IMR-90 (cell line): ENCODE results near the gene MALSU1. TPM values are rescaled to one million over a fixed set of nuclear protein-coding genes. Genes with fewer than 3 reads are reported as not detected.

Experiments
- ATAC-seq: fragments of 200-7000 bp; cut with Tn5 transposase; 2 replicates; pipeline ENCODE4 v1.9.1; 2020; ENCODE audit warnings: low read depth, mild to moderate bottlenecking, moderate library complexity
- BruUV-seq: library from RNA; stranded (reverse); fragments of 400-500 nt; replicated peaks from 2 replicates; lab custom pipeline; 2021; lab: Mats Ljungman, UMichigan
- CTCF ChIA-PET: fragments of 300-600 bp; formaldehyde crosslinking; extraction: SDS; loops from one replicate; lab custom pipeline; 2021; ENCODE audit warnings: antibody characterized with exemption; lab: Yijun Ruan, JAX
- POLR2A ChIA-PET: fragments of 300-600 bp; sonication (Branson Sonifier 250); formaldehyde crosslinking; loops from one replicate; lab custom pipeline; 2022; ENCODE audit warnings: antibody characterized with exemption; ENCODE audit not compliant: unreplicated experiment; lab: Charles Lee
- DNase-seq: peaks from one replicate; pipeline ENCODE4 v3.0.0; 2013
- H2AFZ ChIP-seq: replicated peaks from 2 replicates; pipeline ENCODE3; 2013; ENCODE audit warnings: low read length, mild to moderate bottlenecking; ENCODE audit not compliant: poor library complexity
- H2AK5ac ChIP-seq: 2 replicates; pipeline ENCODE4 v1.6.1; 2013; ENCODE audit warnings: low read depth, low read length, inconsistent platforms
- H2AK9ac ChIP-seq: replicated peaks from 2 replicates; pipeline ENCODE3; 2013; ENCODE audit warnings: mild to moderate bottlenecking, low read depth, low read length, moderate library complexity; ENCODE audit not compliant: poor library complexity
- H2BK120ac ChIP-seq: 2 replicates; pipeline ENCODE4 v1.6.1; 2013; ENCODE audit warnings: low read depth, low read length, inconsistent platforms
- H2BK15ac ChIP-seq: 3 replicates; pipeline ENCODE4 v1.6.1; 2013; ENCODE audit warnings: low read depth, low read length, inconsistent platforms
- H2BK20ac ChIP-seq: 2 replicates; pipeline ENCODE4 v1.6.1; 2013; ENCODE audit warnings: low read depth, mild to moderate bottlenecking, inconsistent platforms, low read length, moderate library complexity
- H2BK5ac ChIP-seq: 2 replicates; pipeline ENCODE4 v1.6.1; 2013; ENCODE audit warnings: mild to moderate bottlenecking, low read depth, low read length, inconsistent platforms; ENCODE audit not compliant: poor library complexity, severe bottlenecking
- H3K14ac ChIP-seq: replicated peaks from 2 replicates; pipeline ENCODE4 v1.6.1; 2013; ENCODE audit warnings: low read depth, low read length, inconsistent platforms
- H3K18ac ChIP-seq: 2 replicates; pipeline ENCODE4 v1.6.1; 2013; ENCODE audit warnings: low read depth, low read length, control low read depth
- H3K23ac ChIP-seq: 2 replicates; pipeline ENCODE4 v1.6.1; 2013; ENCODE audit warnings: low read depth, low read length, inconsistent platforms
- H3K27ac ChIP-seq: 2 replicates; pipeline ENCODE4 v1.5.1; 2013; ENCODE audit warnings: mild to moderate bottlenecking, control low read depth, low read length; ENCODE audit not compliant: insufficient read depth
- H3K27me3 ChIP-seq: 2 replicates; pipeline ENCODE4 v1.6.1; 2013; ENCODE audit warnings: low read length; ENCODE audit not compliant: control insufficient read depth, insufficient read depth
- H3K36me3 ChIP-seq: 2 replicates; pipeline ENCODE4 v1.6.1; 2013; ENCODE audit warnings: low read length, mixed read lengths; ENCODE audit not compliant: control insufficient read depth, insufficient read depth
- H3K4ac ChIP-seq: 2 replicates; pipeline ENCODE4 v1.6.1; 2013; ENCODE audit warnings: low read depth, low read length, inconsistent platforms
- H3K4me1 ChIP-seq: 2 replicates; pipeline ENCODE4 v1.6.1; 2013; ENCODE audit warnings: low read length, mixed read lengths; ENCODE audit not compliant: control insufficient read depth, insufficient read depth
- H3K4me2 ChIP-seq: 2 replicates; pipeline ENCODE4 v1.6.1; 2013; ENCODE audit warnings: low read depth, mild to moderate bottlenecking, control low read depth, low read length, moderate library complexity
- H3K4me3 ChIP-seq: 2 replicates; pipeline ENCODE4 v1.5.1; 2013; ENCODE audit warnings: low read depth, mild to moderate bottlenecking, control low read depth, low read length, moderate library complexity; ENCODE audit not compliant: insufficient read depth
- H3K56ac ChIP-seq: 2 replicates; pipeline ENCODE4 v1.6.1; 2013; ENCODE audit warnings: low read length, inconsistent platforms; ENCODE audit not compliant: insufficient read depth; ENCODE audit errors: extremely low read depth
- H3K79me1 ChIP-seq, 2 experiments: 2 replicates each; pipeline ENCODE4 v1.6.1; 2013; ENCODE audit warnings: low read length in 2 of 2, inconsistent platforms in 1 of 2, low read depth in 1 of 2
- H3K9ac ChIP-seq: 2 replicates; pipeline ENCODE4 v1.6.1; 2013; ENCODE audit warnings: low read depth, low read length, control low read depth
- H3K9me1 ChIP-seq: 2 replicates; pipeline ENCODE4 v1.6.1; 2013; ENCODE audit warnings: low read length, inconsistent platforms; ENCODE audit not compliant: insufficient read depth
- H3K9me3 ChIP-seq: 2 replicates; pipeline ENCODE4 v1.6.1; 2013; ENCODE audit warnings: low read length; ENCODE audit not compliant: control insufficient read depth, insufficient read depth
- H4K20me1 ChIP-seq: 2 replicates; pipeline ENCODE4 v1.6.1; 2013; ENCODE audit warnings: low read length, inconsistent platforms; ENCODE audit not compliant: insufficient read depth
- H4K5ac ChIP-seq: 2 replicates; pipeline ENCODE4 v1.6.1; 2013; ENCODE audit warnings: mild to moderate bottlenecking, low read depth, low read length, control low read depth
- H4K8ac ChIP-seq, 2 experiments: 2 replicates each; pipeline ENCODE4 v1.6.1; 2013; ENCODE audit warnings: low read depth in 2 of 2, low read length in 2 of 2, control low read depth in 1 of 2, inconsistent platforms in 1 of 2
- H4K91ac ChIP-seq: 2 replicates; pipeline ENCODE4 v1.6.1; 2013; ENCODE audit warnings: low read depth, low read length, inconsistent platforms; ENCODE audit not compliant: insufficient read depth
- BHLHE40 ChIP-seq: fragments of 150-350 bp; IDR thresholded peaks from 2 replicates; pipeline ENCODE4 v1.6.1; 2016; ENCODE audit warnings: mild to moderate bottlenecking, low read depth, low read length
- CEBPB ChIP-seq: IDR thresholded peaks from 2 replicates; pipeline ENCODE4 v1.6.1; 2012; ENCODE audit warnings: low read depth, low read length, improper control_type of control experiment
- CHD1 ChIP-seq: IDR thresholded peaks from 2 replicates; pipeline ENCODE4 v1.6.1; 2012; ENCODE audit warnings: low read depth, low read length, improper control_type of control experiment
- CTCF ChIP-seq: conservative IDR thresholded peaks from 2 replicates; pipeline ENCODE4 v1.5.1; 2012; ENCODE audit warnings: mild to moderate bottlenecking, low read depth, low read length, improper control_type of control experiment
- FOS ChIP-seq: fragments of 150-350 bp; IDR thresholded peaks from 2 replicates; pipeline ENCODE4 v1.6.1; 2016; ENCODE audit warnings: low read depth, low read length
- MAFK ChIP-seq: IDR thresholded peaks from 2 replicates; pipeline ENCODE4 v1.6.1; 2012; ENCODE audit warnings: low read depth, low read length, improper control_type of control experiment
- MAZ ChIP-seq: IDR thresholded peaks from 2 replicates; pipeline ENCODE4 v1.6.1; 2012; ENCODE audit warnings: low read depth, mild to moderate bottlenecking, low read length, improper control_type of control experiment, moderate library complexity, borderline replicate concordance
- MXI1 ChIP-seq: IDR thresholded peaks from 2 replicates; pipeline ENCODE4 v1.6.1; 2012; ENCODE audit warnings: low read depth, mild to moderate bottlenecking, low read length, moderate library complexity, borderline replicate concordance
- POLR2A ChIP-seq: IDR thresholded peaks from 2 replicates; pipeline ENCODE4 v1.6.1; 2012; ENCODE audit warnings: mild to moderate bottlenecking, low read depth, low read length
- RAD21 ChIP-seq: IDR thresholded peaks from 2 replicates; pipeline ENCODE4 v1.6.1; 2012; ENCODE audit warnings: low read length, improper control_type of control experiment
- RCOR1 ChIP-seq: IDR thresholded peaks from 2 replicates; pipeline ENCODE4 v1.6.1; 2012; ENCODE audit warnings: mild to moderate bottlenecking, low read length, improper control_type of control experiment; ENCODE audit not compliant: insufficient replicate concordance
- RFX5 ChIP-seq: IDR thresholded peaks from 2 replicates; pipeline ENCODE4 v1.8.0; 2012; ENCODE audit warnings: low read depth, mild to moderate bottlenecking, low read length, moderate library complexity
- SMC3 ChIP-seq: fragments of 150-350 bp; IDR thresholded peaks from 2 replicates; pipeline ENCODE4 v1.6.1; 2016; ENCODE audit warnings: low read depth, mild to moderate bottlenecking, antibody characterized with exemption, low read length, moderate library complexity
- USF2 ChIP-seq: fragments of 150-350 bp; IDR thresholded peaks from 2 replicates; pipeline ENCODE4 v1.6.1; 2017; ENCODE audit warnings: mild to moderate bottlenecking, antibody characterized with exemption, low read length, low read depth
- WGBS, 2 experiments: methylation state at CpG; one replicate each; pipeline versions ENCODE4 v1.1.5 to v1.1.7; 2013; ENCODE audit warnings: missing lambda C conversion rate in 2 of 2; ENCODE audit not compliant: insufficient read length in 1 of 2; ENCODE audit errors: extremely low coverage in 2 of 2; 5-methylcytosine and 5-hydroxymethylcytosine counted together
- dilution Hi-C: fragments of 300-500 bp; cut with HindIII; formaldehyde crosslinking; loops from one replicate; pipeline ENCODE4 v1.14.3; 2018; ENCODE audit warnings: low sequenced_read_pairs; ENCODE audit not compliant: unreplicated experiment
- in situ Hi-C: fragments of 300-500 bp; cut with MboI; formaldehyde crosslinking; loops from 3 replicates; pipeline ENCODE4 v1.14.3; 2019; ENCODE audit warnings: low sequenced_read_pairs, inconsistent platforms, mixed read lengths
- intact Hi-C: fragments of 100-400 bp; cut with micrococcal nuclease; formaldehyde crosslinking; loops from 2 replicates; pipeline ENCODE4 v1.10.0; 2022
- polyA plus RNA-seq, 3 experiments: library from polyadenylated mRNA; depleted of rRNA; stranded (reverse); fragments of >200 nt; gene quantifications; 2 replicates each; pipeline ENCODE4 v1.2.3, GENCODE V29; 2012; ENCODE audit warnings: low replicate concordance in 1 of 3
- total RNA-seq: library from RNA; depleted of rRNA; stranded (reverse); fragments of >200 nt; gene quantifications from 2 replicates; pipeline ENCODE4 v1.2.3, GENCODE V29; 2012
- TF ChIP-seq, protein P1 (sequence below): fragments of 150-350 bp; IDR thresholded peaks from 2 replicates; pipeline ENCODE4 v1.6.1; 2016; ENCODE audit warnings: low read depth, mild to moderate bottlenecking, low read length, moderate library complexity, borderline replicate concordance

Gene MALSU1
- total and polyA plus RNA-seq, 2 of the 4 experiments (the other 2 are of a cell fraction) = 30.5 to 36.0 TPM

DNA sequence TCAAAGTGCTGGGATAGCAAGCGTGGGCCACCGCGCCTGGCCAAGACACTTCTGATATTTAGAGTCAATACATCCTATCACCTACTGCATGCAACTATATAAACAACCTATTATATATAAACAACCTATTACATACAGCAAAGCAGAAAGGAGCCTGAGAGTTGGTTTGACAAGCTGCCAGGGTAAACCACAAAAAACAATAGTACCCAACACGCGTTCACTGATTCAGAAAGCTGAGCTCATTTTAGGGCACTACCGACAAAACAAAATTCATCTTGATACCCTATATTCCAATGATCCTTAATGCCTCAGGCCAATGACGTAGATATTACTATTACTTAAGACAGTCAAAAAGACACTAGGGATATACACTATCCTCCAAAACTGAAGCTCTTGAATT lies 16.2 kb downstream of the MALSU1 start:
- in situ Hi-C loops (no loop called here), dilution Hi-C loops (no loop called here), intact Hi-C loops (no loop called here)
- no peak overlapping the region for H3K9ac ChIP-seq
- no peak overlapping the region for H2BK15ac ChIP-seq
- H3K23ac ChIP-seq = no peak overlapping the region
- H3K36me3 ChIP-seq = peaks cover 35% of the 10 kb centered on the region
- no peak overlapping the region for H2BK120ac ChIP-seq
- no peak for DNase-seq
- ATAC-seq = no peak
- H3K27ac ChIP-seq = no peak overlapping the region
- BruUV-seq = no TSS peak
- no peak overlapping the region for H2BK5ac ChIP-seq
- no peak overlapping the region for H4K5ac ChIP-seq
- H3K56ac ChIP-seq = no peak overlapping the region
- H4K91ac ChIP-seq = no peak overlapping the region
- H3K18ac ChIP-seq = no peak overlapping the region
- no peak overlapping the region for H3K4me2 ChIP-seq
- no peaks in the 10 kb centered on the region for H3K27me3 ChIP-seq
- TF ChIP-seq RCOR1 = no peak
- TF ChIP-seq CTCF = no peak
- TF ChIP-seq USF2 = no peak
- no peak for TF ChIP-seq SMC3
- TF ChIP-seq CEBPB = no peak
- TF ChIP-seq MAZ = no peak
- TF ChIP-seq MAFK = no peak
- TF ChIP-seq FOS = no peak
- no peak for TF ChIP-seq CHD1
- TF ChIP-seq BHLHE40 = no peak
- TF ChIP-seq RFX5 = no peak
- no peak for TF ChIP-seq POLR2A
- TF ChIP-seq, protein P1, sequence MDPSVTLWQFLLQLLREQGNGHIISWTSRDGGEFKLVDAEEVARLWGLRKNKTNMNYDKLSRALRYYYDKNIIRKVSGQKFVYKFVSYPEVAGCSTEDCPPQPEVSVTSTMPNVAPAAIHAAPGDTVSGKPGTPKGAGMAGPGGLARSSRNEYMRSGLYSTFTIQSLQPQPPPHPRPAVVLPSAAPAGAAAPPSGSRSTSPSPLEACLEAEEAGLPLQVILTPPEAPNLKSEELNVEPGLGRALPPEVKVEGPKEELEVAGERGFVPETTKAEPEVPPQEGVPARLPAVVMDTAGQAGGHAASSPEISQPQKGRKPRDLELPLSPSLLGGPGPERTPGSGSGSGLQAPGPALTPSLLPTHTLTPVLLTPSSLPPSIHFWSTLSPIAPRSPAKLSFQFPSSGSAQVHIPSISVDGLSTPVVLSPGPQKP = no peak
- no peak for TF ChIP-seq MXI1
- TF ChIP-seq RAD21 = no peak
- no peak overlapping the region for H2AK5ac ChIP-seq
- H2BK20ac ChIP-seq = no peak overlapping the region
- H4K8ac ChIP-seq = no peak overlapping the region
- no peak overlapping the region for H3K4ac ChIP-seq
- no peak overlapping the region for H2AFZ ChIP-seq
- H3K14ac ChIP-seq = no peak overlapping the region
- H3K4me3 ChIP-seq = no peak overlapping the region
- no peaks in the 10 kb centered on the region for H3K9me3 ChIP-seq
- H3K9me1 ChIP-seq = peaks cover 5% of the 10 kb centered on the region; the same call in 1 of the 2 replicates
- POLR2A ChIA-PET = no interaction called here
- H4K20me1 ChIP-seq = no peaks in the 10 kb centered on the region; the same call in 1 of the 2 replicates
- H2AK9ac ChIP-seq = no peak overlapping the region
- WGBS, 2 experiments = 80% methylated on average over 2 of the region's 7 CpGs; no CpG with 5 or more reads in 1 of the 2 experiments
- H3K79me1 ChIP-seq = peaks cover 32 to 69% of the 10 kb centered on the region in 2 experiments
- H3K4me1 ChIP-seq = no peaks in the 10 kb centered on the region
- CTCF ChIA-PET = no interaction called here
